CD4-positive, alpha-beta T cell (primary cell): Measurements from ENCODE around the gene AHNAK2. TPM values are rescaled to one million over a fixed set of nuclear protein-coding genes. Genes with fewer than 3 reads are reported as not detected.
A peak's percentile ranks its signal among the peaks of the same experiment; 100 is the strongest.

ENCODE experiments used
- ATAC-seq: fragments of 200-7000 bp; cut with Tn5 transposase; one replicate; pipeline ENCODE4 v1.10.0; 2022; ENCODE audit warnings: mild to moderate bottlenecking; ENCODE audit not compliant: poor library complexity
- CTCF ChIA-PET: fragments of 350-600 bp; sonication (Branson Sonifier 250); formaldehyde crosslinking; loops from one replicate; lab custom pipeline; 2021; ENCODE audit warnings: antibody characterized with exemption, inconsistent platforms; lab: Charles Lee
- POLR2A ChIA-PET: fragments of 350-600 bp; sonication (Branson Sonifier 250); formaldehyde crosslinking; loops from one replicate; lab custom pipeline; 2021; ENCODE audit warnings: antibody characterized with exemption, inconsistent platforms; lab: Charles Lee
- DNase-seq, 14 experiments: peaks; one replicate each; pipeline ENCODE4 v3.0.0-alpha.2; 2013 to 2020; ENCODE audit warnings: mixed read lengths in 2 of 14
- H3K27ac ChIP-seq, 2 donors: one replicate each; pipeline versions ENCODE4 v1.5.1 to v1.7.0; 2013; ENCODE audit warnings: low read length in 2 of 2, low read depth in 1 of 2, mild to moderate bottlenecking in 1 of 2
- H3K27me3 ChIP-seq, 2 experiments: 1 replicate in 1 of 2; 2 replicates in 1 of 2; pipeline versions ENCODE4 v1.6.1 to v1.7.0; 2013; ENCODE audit warnings: low read length in 2 of 2, control low read depth in 1 of 2, mild to moderate bottlenecking in 1 of 2, moderate library complexity in 1 of 2; ENCODE audit not compliant: insufficient read depth in 2 of 2, control insufficient read depth in 1 of 2
- H3K36me3 ChIP-seq: one replicate; pipeline ENCODE4 v1.6.1; 2013; ENCODE audit warnings: low read length, control low read depth; ENCODE audit not compliant: insufficient read depth
- H3K4me1 ChIP-seq: one replicate; pipeline ENCODE4 v1.6.1; 2013; ENCODE audit warnings: low read length, control low read depth; ENCODE audit not compliant: insufficient read depth
- H3K4me3 ChIP-seq: one replicate; pipeline ENCODE4 v1.5.1; 2013; ENCODE audit warnings: mild to moderate bottlenecking, low read length, moderate library complexity
- H3K9me3 ChIP-seq, 2 experiments: 1 replicate in 1 of 2; 2 replicates in 1 of 2; pipeline versions ENCODE4 v1.6.1 to v1.7.0; 2013; ENCODE audit warnings: low read length in 2 of 2, mild to moderate bottlenecking in 2 of 2, control low read depth in 1 of 2, moderate library complexity in 1 of 2; ENCODE audit not compliant: control insufficient read depth in 1 of 2, insufficient read depth in 1 of 2
- H3K27ac Mint-ChIP-seq: one replicate; pipeline ENCODE4 v1.8.0; 2020; ENCODE audit warnings: mixed read lengths
- H3K27me3 Mint-ChIP-seq: one replicate; pipeline ENCODE4 v1.8.0; 2021; ENCODE audit warnings: mixed read lengths
- H3K36me3 Mint-ChIP-seq: one replicate; pipeline ENCODE4 v1.8.0; 2021; ENCODE audit warnings: low read depth, mixed read lengths
- H3K4me1 Mint-ChIP-seq: one replicate; pipeline ENCODE4 v1.8.0; 2021; ENCODE audit warnings: low read depth, mixed read lengths
- H3K4me3 Mint-ChIP-seq: one replicate; pipeline ENCODE4 v1.8.0; 2020; ENCODE audit warnings: mild to moderate bottlenecking, mixed read lengths
- H3K9me3 Mint-ChIP-seq: one replicate; pipeline ENCODE4 v1.8.0; 2020; ENCODE audit warnings: mixed read lengths
- CTCF ChIP-seq: fragments of 200-600 bp; IDR thresholded peaks from one replicate; pipeline ENCODE4 v1.8.0; 2022; ENCODE audit warnings: antibody characterized with exemption, mild to moderate bottlenecking
- intact Hi-C, 2 experiments: fragments of 100-400 bp; cut with DNase I in 1 of 2; cut with micrococcal nuclease in 1 of 2; formaldehyde crosslinking; loops; one replicate each; pipeline versions ENCODE4 v1.15.1 to v1.9.0; 2023 to 2025; cut with DNase I, micrococcal nuclease
- total RNA-seq, 174 experiments: library from RNA in 2 of 174; stranded (reverse) in 2 of 174; gene quantifications; one replicate each; pipeline ENCODE4 v1.2.3 and lab custom pipeline; 2021 to 2026

AHNAK2 gene
- total RNA-seq, 2 experiments from 2014 or later, result 0.05 TPM; not detected in 1

- Histone ChIP-seq H3K4me1 (no peaks in the 10 kb centered on the region), H3K36me3 (no peaks in the 10 kb centered on the region), H3K4me3 (no peak overlapping the region), H3K27ac (no peak overlapping the region), H3K9me3 (peaks cover 0 to 10% of the 10 kb centered on the region in 2 experiments), H3K27me3 (peaks cover 6 to 11% of the 10 kb centered on the region in 2 experiments)
- Mint-ChIP-seq H3K9me3 (no peaks in the 10 kb centered on the region), H3K27ac (no peak overlapping the region), H3K36me3 (no peaks in the 10 kb centered on the region), H3K4me1 (no peaks in the 10 kb centered on the region), H3K27me3 (peaks cover 26% of the 10 kb centered on the region), H3K4me3 (no peak overlapping the region)
- TF ChIP-seq CTCF, result no peak
- intact Hi-C loops, result no loop called here
- DNase-seq (no peak), ATAC-seq (no peak)
- POLR2A ChIA-PET, result no interaction called here
- CTCF ChIA-PET, result no interaction called here
Observed at GRCh38 chr14:104957146-104958113, 20.7 kb downstream of the AHNAK2 start.

- ChIA-PET POLR2A (no interaction called here), CTCF (no interaction called here)
- H3K9me3 ChIP-seq, result peaks cover 0 to 10% of the 10 kb centered on the region in 2 experiments
- intact Hi-C loops, result no loop called here
- Mint-ChIP-seq H3K36me3 (no peaks in the 10 kb centered on the region), H3K4me3 (no peak overlapping the region), H3K27ac (no peak overlapping the region), H3K4me1 (no peaks in the 10 kb centered on the region), H3K27me3 (peaks cover 26% of the 10 kb centered on the region), H3K9me3 (no peaks in the 10 kb centered on the region)
- peak in 1 of 14 experiments; percentile 1 for DNase-seq
- ATAC-seq, result no peak
- H3K36me3 ChIP-seq, result no peaks in the 10 kb centered on the region
- H3K4me1 ChIP-seq, result no peaks in the 10 kb centered on the region
- no peak overlapping the region for H3K4me3 ChIP-seq
- H3K27ac ChIP-seq, result no peak overlapping the region
- peaks cover 6 to 11% of the 10 kb centered on the region in 2 experiments for H3K27me3 ChIP-seq
- TF ChIP-seq CTCF, result no peak
Observed at GRCh38 chr14:104956290-104956890, 21.8 kb downstream of the AHNAK2 start.

GRCh38 chr14:104955396-104955770 is 22.8 kb downstream of the AHNAK2 start:
- Histone ChIP-seq H3K36me3 (no peaks in the 10 kb centered on the region), H3K4me1 (no peaks in the 10 kb centered on the region), H3K9me3 (peaks cover 0 to 10% of the 10 kb centered on the region in 2 experiments), H3K27me3 (peaks cover 6 to 11% of the 10 kb centered on the region in 2 experiments), H3K27ac (no peak overlapping the region), H3K4me3 (no peak overlapping the region)
- POLR2A ChIA-PET, result no interaction called here
- Mint-ChIP-seq H3K27me3 (peaks cover 23% of the 10 kb centered on the region), H3K4me3 (no peak overlapping the region), H3K9me3 (no peaks in the 10 kb centered on the region), H3K27ac (no peak overlapping the region), H3K4me1 (no peaks in the 10 kb centered on the region), H3K36me3 (no peaks in the 10 kb centered on the region)
- ATAC-seq (no peak), DNase-seq (peak in 1 of 14 experiments; percentile 0)
- intact Hi-C loops, result no loop called here
- TF ChIP-seq CTCF, result no peak
- CTCF ChIA-PET, result no interaction called here
